PC-9 (cell line): ENCODE data around the gene PPM1E.

ENCODE experiments used
- EZH2 ChIP-seq: fragments of 200-600 bp; sonication (generic); IDR thresholded peaks from 2 replicates; pipeline ENCODE4 v1.8.0; 2017; ENCODE audit warnings: antibody characterized with exemption, low read depth
- TF ChIP-seq, protein P1 (sequence below): fragments of 200-600 bp; sonication (generic); conservative IDR thresholded peaks from 2 replicates; pipeline ENCODE4 v1.6.1; 2017; ENCODE audit warnings: mixed run types, antibody characterized with exemption, mild to moderate bottlenecking, moderate library complexity

GRCh38 chr17:58802188-58802587 is 46.5 kb downstream of the PPM1E start:
- TF ChIP-seq, protein P1, sequence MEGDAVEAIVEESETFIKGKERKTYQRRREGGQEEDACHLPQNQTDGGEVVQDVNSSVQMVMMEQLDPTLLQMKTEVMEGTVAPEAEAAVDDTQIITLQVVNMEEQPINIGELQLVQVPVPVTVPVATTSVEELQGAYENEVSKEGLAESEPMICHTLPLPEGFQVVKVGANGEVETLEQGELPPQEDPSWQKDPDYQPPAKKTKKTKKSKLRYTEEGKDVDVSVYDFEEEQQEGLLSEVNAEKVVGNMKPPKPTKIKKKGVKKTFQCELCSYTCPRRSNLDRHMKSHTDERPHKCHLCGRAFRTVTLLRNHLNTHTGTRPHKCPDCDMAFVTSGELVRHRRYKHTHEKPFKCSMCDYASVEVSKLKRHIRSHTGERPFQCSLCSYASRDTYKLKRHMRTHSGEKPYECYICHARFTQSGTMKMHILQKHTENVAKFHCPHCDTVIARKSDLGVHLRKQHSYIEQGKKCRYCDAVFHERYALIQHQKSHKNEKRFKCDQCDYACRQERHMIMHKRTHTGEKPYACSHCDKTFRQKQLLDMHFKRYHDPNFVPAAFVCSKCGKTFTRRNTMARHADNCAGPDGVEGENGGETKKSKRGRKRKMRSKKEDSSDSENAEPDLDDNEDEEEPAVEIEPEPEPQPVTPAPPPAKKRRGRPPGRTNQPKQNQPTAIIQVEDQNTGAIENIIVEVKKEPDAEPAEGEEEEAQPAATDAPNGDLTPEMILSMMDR = no peak
- TF ChIP-seq EZH2 = no peak
